ENCODE measurements around the gene FOLR2.
"Not testable (repeated sequence)": the region's sequence is repeated elsewhere in the genome, so short reads cannot be mapped to it uniquely, and the experiment has no call there.

FOLR2 gene

DNA sequence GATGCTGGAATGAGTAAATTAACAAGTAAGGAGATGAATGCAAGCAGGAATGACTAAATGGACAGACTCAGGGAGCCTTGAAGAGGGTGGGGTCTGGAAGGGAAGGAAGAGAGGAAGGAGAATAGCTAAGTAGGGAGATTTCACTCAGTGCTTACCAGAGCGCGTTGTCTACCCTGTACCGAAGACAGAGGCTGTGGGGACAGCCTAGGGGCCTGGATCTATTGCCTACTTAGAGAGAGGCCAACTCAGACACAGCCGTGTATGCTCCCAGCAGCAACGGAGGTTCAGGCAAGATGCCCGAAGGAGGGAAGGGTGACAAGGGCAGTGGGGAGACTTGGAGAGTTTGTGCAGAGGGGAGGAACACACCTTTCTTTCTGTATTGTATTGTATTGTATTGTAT lies at the start of gene FOLR2:
Gene FOLR2 (plus strand): TSS at position 157 of the 400 bp plus-strand sequence. CDS start 1,791 bp downstream, outside the sequence.
- no peak for DNase-seq

DNA sequence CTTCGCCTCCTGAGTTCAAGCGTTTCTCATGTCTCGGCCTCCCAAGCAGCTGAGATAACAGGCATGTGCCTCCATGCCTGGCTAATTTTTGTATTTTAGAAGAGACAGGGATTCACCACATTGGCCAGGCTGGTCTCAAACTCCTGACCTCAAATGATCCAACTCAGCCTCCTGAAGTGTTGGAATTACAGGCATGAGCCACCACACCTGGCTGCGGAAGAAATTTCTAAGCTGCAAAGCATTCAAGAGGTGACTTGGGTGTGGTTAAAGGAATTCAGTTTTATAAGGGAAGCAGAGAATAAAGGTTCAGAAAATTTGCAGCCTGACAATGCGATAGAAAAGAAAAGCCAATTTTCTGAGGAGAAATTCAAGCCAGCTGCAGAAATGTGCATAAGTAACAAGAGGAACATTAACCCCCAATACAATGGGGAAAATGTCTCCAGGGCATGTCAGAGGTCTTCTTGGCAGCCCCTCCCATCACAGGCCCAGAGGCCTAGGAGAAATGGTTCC lies 47.5 kb upstream of the FOLR2 start:
- not testable (repeated sequence) for DNase-seq

- not testable (repeated sequence) for DNase-seq
Measured at GRCh38 chr11:72169754-72170153, 46.8 kb upstream of the FOLR2 start.

DNA sequence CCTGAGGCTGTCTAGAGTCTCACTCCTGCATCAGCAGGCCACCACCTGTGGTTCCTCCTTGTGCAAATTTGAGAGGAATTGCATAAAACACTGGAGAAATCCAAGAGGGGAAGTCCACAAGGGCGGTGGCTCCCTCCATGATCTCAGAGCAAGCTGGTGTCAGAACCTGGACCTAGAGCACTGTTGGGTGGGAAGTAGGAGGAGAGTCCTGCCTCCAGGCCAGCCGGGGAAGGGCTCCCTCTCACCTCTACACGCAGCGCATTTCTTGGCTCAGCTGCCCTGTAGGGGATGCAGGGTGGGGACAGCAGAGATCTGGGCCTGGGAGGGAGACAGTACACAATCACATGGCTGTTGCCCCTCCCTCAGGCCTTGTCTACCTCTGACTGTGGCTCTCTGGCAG lies 44.6 kb upstream of the FOLR2 start:
- DNase-seq, result not testable (repeated sequence)

DNA sequence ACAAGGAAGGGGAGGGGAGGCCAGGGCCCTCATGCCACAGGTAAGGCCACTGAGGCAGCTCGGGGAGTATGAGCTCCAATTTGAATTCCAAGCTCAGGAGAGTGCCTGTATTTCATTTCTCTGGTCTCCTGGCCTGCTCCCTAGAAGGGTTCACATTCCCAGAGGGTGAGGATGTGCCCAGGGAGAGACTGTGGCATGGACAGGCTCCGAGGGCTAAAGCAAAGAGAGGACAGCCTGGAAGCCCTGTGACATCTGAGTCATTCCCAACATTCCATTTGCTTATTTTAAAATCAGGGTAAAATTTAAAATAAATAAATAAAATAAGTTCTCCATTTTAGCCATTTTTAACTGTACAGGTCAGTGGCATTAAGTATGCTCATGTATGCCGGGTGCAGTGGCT lies 43.3 kb upstream of the FOLR2 start:
- no peak for DNase-seq

DNA sequence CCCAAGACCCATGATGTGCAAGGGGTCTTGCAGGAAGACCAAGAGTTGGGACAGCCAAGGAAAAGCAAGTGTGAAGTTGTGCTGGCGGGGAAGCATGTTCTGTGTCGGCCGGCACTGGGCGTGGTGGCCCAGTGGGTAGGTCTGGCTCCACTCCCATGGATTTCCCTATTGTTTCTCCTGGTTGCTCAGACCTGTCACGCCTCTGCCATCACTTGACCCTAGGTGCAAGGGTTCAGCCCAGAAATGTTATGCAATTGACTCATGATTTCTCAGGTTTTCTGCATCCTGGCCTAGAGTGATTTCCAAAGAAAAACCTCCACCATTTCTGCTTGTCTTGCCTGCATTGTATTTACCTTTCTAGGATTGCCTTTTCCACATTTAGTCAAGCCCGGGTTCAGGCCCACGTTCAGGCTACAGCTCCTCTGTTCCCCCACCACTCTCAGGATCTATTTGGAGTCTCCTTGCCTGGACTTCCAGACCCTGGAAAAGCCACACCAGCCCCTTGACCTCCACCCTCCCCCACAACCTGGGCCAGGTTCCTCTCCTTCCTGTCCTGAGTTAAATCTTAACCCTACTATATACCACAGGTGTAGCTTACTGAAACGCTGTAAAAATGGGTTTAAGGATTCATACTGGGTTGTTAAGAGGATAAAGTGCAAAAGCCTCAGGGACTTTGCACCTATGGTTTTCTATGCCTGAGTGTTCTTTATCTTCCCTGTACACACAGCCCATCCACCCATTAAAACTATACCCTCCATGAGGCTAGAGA lies 42.1 kb upstream of the FOLR2 start:
- DNase-seq, result no peak

DNA sequence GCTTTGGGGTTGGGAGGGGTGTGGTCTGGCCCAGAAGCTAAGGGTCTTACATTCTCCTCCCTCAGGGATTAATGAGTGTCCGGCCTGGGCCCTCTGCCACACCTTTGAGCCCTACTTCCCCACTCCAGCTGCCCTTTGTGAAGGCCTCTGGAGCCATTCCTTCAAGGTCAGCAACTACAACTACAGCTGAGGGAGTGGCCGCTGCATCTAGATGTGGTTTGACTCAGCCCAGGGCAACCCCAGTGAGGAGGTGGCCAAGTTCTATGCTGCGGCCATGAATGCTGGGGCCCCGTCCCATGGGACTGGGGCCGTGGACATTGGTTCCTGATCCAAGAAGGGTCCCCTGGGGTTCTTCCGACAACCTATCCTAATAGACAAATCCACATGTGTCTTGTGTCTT lies 38.9 kb upstream of the FOLR2 start:
- no peak for DNase-seq

- no peak for DNase-seq
Measured at GRCh38 chr11:72179049-72179803, 37.4 kb upstream of the FOLR2 start.

GRCh38 chr11:72179804-72180396 lies 36.7 kb upstream of the FOLR2 start:
- peak; percentile 13 for DNase-seq

DNA sequence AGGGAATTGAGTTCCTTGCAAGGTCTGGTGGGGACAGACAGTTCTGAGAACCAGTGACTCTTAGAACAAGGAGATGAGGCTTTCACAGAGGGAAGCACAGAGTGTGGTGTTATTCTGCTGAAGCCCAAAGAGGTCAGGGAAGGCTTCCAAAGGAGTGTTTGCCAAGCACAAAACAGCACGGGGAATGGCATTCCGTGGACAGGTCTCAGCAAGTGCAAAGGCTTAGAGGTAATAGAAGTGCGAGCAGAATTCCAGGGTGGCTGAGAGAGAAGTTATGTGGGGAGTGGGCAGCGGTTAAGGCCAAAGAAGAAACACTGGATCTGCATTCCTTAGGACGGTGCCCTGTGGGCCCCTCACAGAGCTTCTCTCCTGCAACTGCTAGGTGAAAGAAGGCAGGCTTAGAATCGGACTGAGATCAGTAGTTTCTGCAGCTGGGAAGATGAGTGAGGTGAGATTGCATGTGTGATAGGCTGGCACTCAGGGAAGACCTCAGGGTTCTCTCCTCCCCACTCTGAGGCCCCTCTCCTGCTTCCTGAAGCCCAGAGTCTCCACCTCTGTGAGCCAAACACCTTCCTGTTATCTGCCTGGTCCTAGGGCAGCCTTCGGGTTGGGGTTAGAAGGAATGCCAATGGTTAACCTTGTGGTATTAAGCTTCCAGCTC lies 35.6 kb upstream of the FOLR2 start:
- DNase-seq, result not testable (repeated sequence)

DNA sequence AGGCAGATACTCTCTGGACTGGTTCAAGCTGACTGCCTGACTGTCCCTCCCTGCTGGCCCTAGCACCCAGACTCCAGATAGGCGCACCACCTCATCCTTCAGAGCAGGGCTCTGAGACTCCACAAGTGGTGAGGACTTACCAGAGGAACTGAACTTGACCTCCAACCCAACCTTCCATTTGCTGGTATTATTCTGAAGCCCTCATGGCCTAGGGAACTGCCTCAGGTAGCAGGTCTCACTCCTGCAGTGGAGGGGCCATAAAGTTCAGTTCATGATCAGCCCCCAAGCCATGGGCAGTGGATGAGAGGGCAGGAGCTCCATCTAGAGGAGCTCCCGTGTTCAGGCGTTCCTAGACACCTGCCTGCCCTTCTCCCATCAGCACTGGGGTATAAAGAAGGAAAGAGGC lies 35.0 kb upstream of the FOLR2 start:
- DNase-seq, result not testable (repeated sequence)

- DNase-seq, result no peak
Measured at GRCh38 chr11:72188267-72188666, 28.3 kb upstream of the FOLR2 start.

GRCh38 chr11:72189455-72190250 lies 26.9 kb upstream of the FOLR2 start:
- no peak for DNase-seq

DNA sequence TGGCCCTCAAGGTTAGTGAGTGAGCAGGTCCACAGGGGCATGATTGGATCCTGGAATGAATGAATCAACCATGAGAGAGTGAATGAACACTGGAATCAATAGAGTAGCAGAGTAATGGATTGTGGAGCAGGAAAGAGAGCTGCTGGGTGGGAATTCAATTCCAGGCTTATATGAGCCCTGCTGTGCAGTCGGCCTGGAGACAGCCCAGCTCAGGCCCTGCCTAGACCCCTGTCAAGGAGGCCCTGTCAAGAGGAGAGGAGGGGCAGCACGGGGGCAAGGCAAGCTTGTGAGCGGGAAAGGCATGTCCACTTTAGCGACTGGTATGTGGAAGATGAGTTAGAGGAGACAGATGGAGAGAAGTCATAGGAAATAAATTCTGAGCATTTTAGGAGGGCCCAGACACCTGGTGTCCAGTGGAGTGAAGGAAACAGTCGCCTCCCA lies 25.9 kb upstream of the FOLR2 start:
- DNase-seq, result no peak

DNA sequence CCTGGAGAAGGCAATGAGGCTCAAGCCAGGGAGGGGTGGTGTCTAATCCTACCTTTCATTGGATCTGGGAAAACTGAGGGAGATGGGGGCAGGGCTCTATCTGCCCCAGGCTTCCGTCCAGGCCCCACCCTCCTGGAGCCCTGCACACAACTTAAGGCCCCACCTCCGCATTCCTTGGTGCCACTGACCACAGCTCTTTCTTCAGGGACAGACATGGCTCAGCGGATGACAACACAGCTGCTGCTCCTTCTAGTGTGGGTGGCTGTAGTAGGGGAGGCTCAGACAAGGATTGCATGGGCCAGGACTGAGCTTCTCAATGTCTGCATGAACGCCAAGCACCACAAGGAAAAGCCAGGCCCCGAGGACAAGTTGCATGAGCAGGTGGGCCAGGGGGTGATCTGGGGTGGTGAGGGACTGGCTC lies 24.6 kb upstream of the FOLR2 start, which contains the start of gene FOLR1:
Gene FOLR1 (plus strand): TSS at position 180 of the 421 bp plus-strand sequence. CDS start 34 bp downstream, at position 214.
- no peak for DNase-seq

- no peak for DNase-seq
Measured at GRCh38 chr11:72195518-72196270, 20.9 kb upstream of the FOLR2 start.

- not testable (repeated sequence) for DNase-seq
Measured at GRCh38 chr11:72201445-72201844, 15.1 kb upstream of the FOLR2 start.

GRCh38 chr11:72202571-72202970 lies 14.0 kb upstream of the FOLR2 start:
- DNase-seq, result no peak

DNA sequence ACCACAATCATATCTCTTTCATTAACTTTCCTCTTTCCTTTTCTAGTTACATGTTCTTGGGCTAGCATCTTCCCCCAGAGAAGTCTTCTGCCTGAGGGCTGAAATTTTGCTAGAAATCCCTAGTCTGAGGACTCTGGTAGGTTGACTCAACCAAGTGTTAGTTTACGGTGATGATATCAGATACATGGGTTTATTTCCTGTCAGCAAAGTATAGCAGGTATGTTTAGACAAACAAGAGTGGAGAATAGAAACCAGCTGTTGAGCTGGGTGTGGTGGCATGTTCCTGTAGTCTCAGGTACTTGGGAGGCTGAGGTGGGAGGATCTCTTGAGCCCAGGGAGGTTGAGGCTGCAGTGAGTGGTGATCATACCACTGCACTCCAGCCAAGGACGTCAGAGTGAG lies 13.4 kb upstream of the FOLR2 start:
- no peak for DNase-seq

DNA sequence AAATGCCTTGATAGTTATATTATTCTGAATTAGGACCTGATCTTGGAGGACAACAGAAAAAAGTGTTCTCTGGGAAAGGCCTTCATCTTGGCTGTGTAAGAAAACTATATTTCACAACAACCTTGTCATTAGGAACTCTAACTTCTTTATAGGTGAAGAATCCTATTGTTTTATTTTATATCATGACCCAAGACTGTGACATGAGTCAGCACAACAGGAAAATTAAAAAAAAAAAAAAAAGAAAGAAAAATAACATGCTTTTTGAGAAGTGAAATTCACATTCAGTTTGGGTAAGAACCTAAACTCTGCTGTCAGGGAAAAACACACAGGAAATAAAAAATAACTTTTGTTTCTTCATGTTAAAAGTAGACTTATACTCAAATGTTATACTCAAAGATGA lies 11.7 kb upstream of the FOLR2 start:
- no peak for DNase-seq

DNA sequence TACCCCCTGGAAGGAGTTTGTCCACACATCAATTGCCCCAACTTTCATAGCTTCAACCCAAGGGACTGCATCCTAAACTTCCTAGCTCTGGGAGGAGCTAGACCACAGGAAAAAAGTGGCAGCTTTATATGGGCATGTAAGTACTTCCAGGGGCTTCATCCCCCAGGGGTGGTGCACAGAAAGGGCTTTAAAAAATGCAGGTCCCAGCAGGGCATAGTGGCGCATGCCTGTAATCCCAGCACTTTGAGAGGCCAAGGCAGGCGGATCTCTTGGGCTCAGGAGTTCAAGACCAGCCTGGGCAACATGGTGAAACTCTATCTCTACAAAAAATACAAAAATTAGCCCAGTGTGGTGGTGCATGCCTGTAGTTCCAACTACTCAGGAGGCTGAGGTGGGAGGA lies 9.8 kb upstream of the FOLR2 start:
- not testable (repeated sequence) for DNase-seq
